ENCODE measurements around the gene DAAM1. TPM values are rescaled to one million over a fixed set of nuclear protein-coding genes. Genes with fewer than 3 reads are reported as not detected.

DAAM1 gene
- total RNA-seq, 2 donors from 2014 or later, result 61.4 to 67.0 TPM

- Histone ChIP-seq H3K4me1 (peaks cover 0 to 62% of the 10 kb centered on the region in 2 donors), H3K27me3 (no peaks in the 10 kb centered on the region), H3K27ac (peak overlapping the region in 1 of 2 donors; percentile 14), H3K36me3 (no peaks in the 10 kb centered on the region), H3K4me3 (no peak overlapping the region), H3K9me3 (no peaks in the 10 kb centered on the region)
- TF ChIP-seq CTCF (IDR thresholded peaks at IDR 0.05), result no peak
- DNase-seq (ENCODE audit: low spot score), result no peak
Measured at GRCh38 chr14:59271734-59272133, 83.3 kb downstream of the DAAM1 start.

- no peak overlapping the region for H3K4me3 ChIP-seq
- no peak for TF ChIP-seq CTCF (IDR thresholded peaks at IDR 0.05)
- H3K27ac ChIP-seq, result peak overlapping the region in 1 of 2 donors; percentile 14
- H3K4me1 ChIP-seq, result peaks cover 0 to 62% of the 10 kb centered on the region in 2 donors
- H3K36me3 ChIP-seq, result no peaks in the 10 kb centered on the region
- no peaks in the 10 kb centered on the region for H3K27me3 ChIP-seq
- H3K9me3 ChIP-seq, result no peaks in the 10 kb centered on the region
- no peak for DNase-seq (ENCODE audit: low spot score)
Measured at GRCh38 chr14:59272633-59273032, 84.2 kb downstream of the DAAM1 start.

- Histone ChIP-seq H3K9me3 (no peaks in the 10 kb centered on the region), H3K27me3 (no peaks in the 10 kb centered on the region), H3K27ac (peak overlapping the region in 1 of 2 donors; percentile 40), H3K36me3 (no peaks in the 10 kb centered on the region), H3K4me3 (no peak overlapping the region), H3K4me1 (peaks cover 0 to 71% of the 10 kb centered on the region in 2 donors)
- no peak for DNase-seq (ENCODE audit: low spot score)
- no peak for TF ChIP-seq CTCF (IDR thresholded peaks at IDR 0.05)
Measured at GRCh38 chr14:59273737-59274136, 85.3 kb downstream of the DAAM1 start.

- no peaks in the 10 kb centered on the region for H3K9me3 ChIP-seq
- no peak for DNase-seq (ENCODE audit: low spot score)
- peaks cover 0 to 59% of the 10 kb centered on the region in 2 donors for H3K4me1 ChIP-seq
- peak overlapping the region; percentile 55 to 62 for H3K27ac ChIP-seq
- no peak overlapping the region for H3K4me3 ChIP-seq
- TF ChIP-seq CTCF (IDR thresholded peaks at IDR 0.05), result no peak
- no peaks in the 10 kb centered on the region for H3K27me3 ChIP-seq
- no peaks in the 10 kb centered on the region for H3K36me3 ChIP-seq
Measured at GRCh38 chr14:59274991-59275391, 86.5 kb downstream of the DAAM1 start.

DNA sequence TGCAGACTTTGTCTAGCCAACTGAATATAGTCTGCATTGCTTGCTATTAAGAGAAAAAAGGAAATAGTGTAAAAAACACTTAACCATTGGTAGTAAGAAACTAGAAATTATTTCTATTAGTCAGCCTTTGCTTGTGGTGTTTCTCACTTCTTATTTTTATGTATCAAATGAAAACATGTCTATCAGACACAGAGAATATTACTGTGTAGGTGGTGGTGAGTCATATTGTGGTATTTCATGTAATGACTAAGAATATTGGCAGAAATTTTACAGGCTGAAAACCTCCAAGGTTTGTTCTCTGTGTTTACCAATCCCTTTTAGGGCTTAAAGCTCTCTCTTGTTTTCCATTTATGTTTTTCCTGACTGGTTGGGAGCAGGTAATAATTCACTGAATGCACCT is 87.2 kb downstream of the DAAM1 start:
- Histone ChIP-seq H3K27ac (peak overlapping the region; percentile 55 to 62), H3K4me1 (peaks cover 0 to 52% of the 10 kb centered on the region in 2 donors), H3K9me3 (no peaks in the 10 kb centered on the region), H3K4me3 (no peak overlapping the region), H3K27me3 (no peaks in the 10 kb centered on the region), H3K36me3 (no peaks in the 10 kb centered on the region)
- no peak for TF ChIP-seq CTCF (IDR thresholded peaks at IDR 0.05)
- no peak for DNase-seq (ENCODE audit: low spot score)

GRCh38 chr14:59276235-59276634 is 87.8 kb downstream of the DAAM1 start:
- DNase-seq (ENCODE audit: low spot score), result no peak
- TF ChIP-seq CTCF (IDR thresholded peaks at IDR 0.05), result no peak
- Histone ChIP-seq H3K9me3 (no peaks in the 10 kb centered on the region), H3K4me1 (peaks cover 0 to 53% of the 10 kb centered on the region in 2 donors), H3K27me3 (no peaks in the 10 kb centered on the region), H3K4me3 (no peak overlapping the region), H3K27ac (peak overlapping the region; percentile 55 to 62), H3K36me3 (no peaks in the 10 kb centered on the region)

All from right atrium auricular region (tissue), 2 donors.